Pancreas (tissue), 10 donors: ENCODE data around the gene LTBR. TPM values are rescaled to one million over a fixed set of nuclear protein-coding genes. Genes with fewer than 3 reads are reported as not detected.
A peak's percentile ranks its signal among the peaks of the same experiment; 100 is the strongest.
"Not testable (repeated sequence)": the region's sequence is repeated elsewhere in the genome, so short reads cannot be mapped to it uniquely, and the experiment has no call there.

Source experiments
- ATAC-seq, 4 donors: fragments of 200-7000 bp; cut with Tn5 transposase; one replicate each; pipeline versions ENCODE4 v1.8.0 to v1.9.1; 2020; ENCODE audit warnings: mild to moderate bottlenecking in 4 of 4, moderate library complexity in 4 of 4
- DNase-seq, 6 donors: peaks; one replicate each; pipeline ENCODE4 v3.0.0-alpha.2; 2020
- FAIRE-seq: peaks from 2 replicates; lab custom pipeline; 2012; peaks lifted over from hg19 to GRCh38; lab: Jason Lieb, UNC
- H3K27ac ChIP-seq, 4 donors: fragments of 200-600 bp; sonication (generic); 1 replicate in 3 of 4; 2 replicates in 1 of 4; pipeline versions ENCODE4 v1.5.0 to v1.8.0; 2020
- H3K27me3 ChIP-seq, 4 donors: fragments of 200-600 bp; one replicate each; pipeline ENCODE4 v1.8.0; 2021
- H3K36me3 ChIP-seq, 3 donors: fragments of 200-600 bp; sonication (generic) in 1 of 3; one replicate each; pipeline versions ENCODE4 v1.5.0 to v1.8.0; 2020 to 2021
- H3K4me1 ChIP-seq, 3 donors: fragments of 200-600 bp; one replicate each; pipeline ENCODE4 v1.8.0; 2021
- H3K4me3 ChIP-seq, 4 donors: fragments of 200-600 bp; sonication (generic) in 2 of 4; one replicate each; pipeline versions ENCODE4 v1.5.0 to v1.8.0; 2020 to 2021
- H3K9me3 ChIP-seq, 4 donors: fragments of 200-600 bp; one replicate each; pipeline ENCODE4 v1.8.0; 2021
- CTCF ChIP-seq, 4 donors: fragments of 200-600 bp; sonication (generic) in 3 of 4; IDR thresholded peaks; one replicate each; pipeline versions ENCODE4 v1.5.0 to v1.8.0; 2021; ENCODE audit warnings: antibody characterized with exemption in 4 of 4
- WGBS, 2 donors: extraction: QIAGEN DNeasy Blood & Tissue Kit; methylation state at CpG; one replicate each; pipeline ENCODE4 v1.1.7; 2013; 5-methylcytosine and 5-hydroxymethylcytosine counted together
- intact Hi-C, 3 donors: fragments of 100-400 bp; cut with DNase I; formaldehyde crosslinking; loops; one replicate each; pipeline versions ENCODE4 v1.11.1 to v1.14.2; 2022
- polyA plus RNA-seq, 2 donors: library from polyadenylated mRNA; stranded (reverse); fragments of 200-250 nt; gene quantifications; one replicate each; pipeline ENCODE4 v1.2.3, GENCODE V29; 2013
- total RNA-seq, 6 donors: library from RNA; stranded (reverse); fragmentation: NEBNext Ultra II Directional in 4 of 6; extraction: Animal tissue kit (Norgen Biotek cat#: 25700) in 4 of 6; gene quantifications; one replicate each; pipeline versions ENCODE4 v1.2.1 to v1.2.4, GENCODE V29; 2021 to 2023
- donor health status: healthy with polysubstance abuse.
- donor health status: DM: no; HTN: no; CAD: no; lungs with moderate emphysema.
- donor health status: DM: no; HTN: no; CAD: no.
- donor health status: control.
- donor health status: control.
- donor health status: Bipolar disorder and iron deficiency.
- donor health status: DM: yes; HTN: yes; CAD: no.
- donor health status: DM: no; HTN: no; CAD: no.
- donor health status: DM: no; HTN: no; CAD: no.
- donor health status: DM: yes; HTN: yes; CAD: no.

LTBR gene
- total and polyA plus RNA-seq, 8 donors: 50.0 to 82.1 (median 71.6) TPM

GRCh38 chr12:6343518-6343917, 40.4 kb upstream of the LTBR start:
- no peak overlapping the region for H3K27ac ChIP-seq
- no peaks in the 10 kb centered on the region for H3K27me3 ChIP-seq
- TF ChIP-seq CTCF (IDR thresholded peaks at IDR 0.05): no peak
- 69 to 77% methylated on average over 5 of the region's 5 CpGs for WGBS, 2 donors
- intact Hi-C loops: no loop called here
- FAIRE-seq (no peak), ATAC-seq (no peak), DNase-seq (no peak)
- H3K36me3 ChIP-seq: peaks cover 0 to 7% (median 0%) of the 10 kb centered on the region in 3 donors
- H3K4me3 ChIP-seq: no peak overlapping the region
- H3K9me3 ChIP-seq: no peaks in the 10 kb centered on the region
- peaks cover 10 to 51% (median 12%) of the 10 kb centered on the region in 3 donors for H3K4me1 ChIP-seq

- ATAC-seq, H3K9me3 ChIP-seq, H3K4me3 ChIP-seq, intact Hi-C loops, DNase-seq, H3K27ac ChIP-seq, H3K27me3 ChIP-seq, FAIRE-seq, H3K36me3 ChIP-seq: not testable (repeated sequence)
- peaks cover 10 to 45% (median 12%) of the 10 kb centered on the region in 3 donors for H3K4me1 ChIP-seq
- WGBS, 2 donors: 87 to 95% methylated on average over 10 to 11 of the region's 11 CpGs
Observed at GRCh38 chr12:6344101-6344660, 39.8 kb upstream of the LTBR start.

GRCh38 chr12:6345319-6346091, 38.5 kb upstream of the LTBR start:
- 75 to 76% methylated on average over 10 of the region's 10 CpGs for WGBS, 2 donors
- peak in 2 of 4 donors; percentile 7 to 49 for ATAC-seq
- peaks cover 10 to 41% (median 12%) of the 10 kb centered on the region in 3 donors for H3K4me1 ChIP-seq
- intact Hi-C loops: no loop called here
- no peak for TF ChIP-seq CTCF (IDR thresholded peaks at IDR 0.05)
- peak in 2 of 6 donors; percentile 46 to 66 for DNase-seq
- FAIRE-seq: no peak
- no peaks in the 10 kb centered on the region for H3K27me3 ChIP-seq
- H3K4me3 ChIP-seq: no peak overlapping the region
- no peaks in the 10 kb centered on the region for H3K9me3 ChIP-seq
- H3K27ac ChIP-seq: peak overlapping the region in 2 of 4 donors; percentile 30 to 67
- peaks cover 0 to 7% (median 0%) of the 10 kb centered on the region in 3 donors for H3K36me3 ChIP-seq

- no peak for FAIRE-seq
- 75 to 78% methylated on average over 5 of the region's 5 CpGs for WGBS, 2 donors
- DNase-seq: no peak
- H3K27ac ChIP-seq: peak overlapping the region in 2 of 4 donors; percentile 30 to 67
- peaks cover 0 to 7% (median 0%) of the 10 kb centered on the region in 3 donors for H3K36me3 ChIP-seq
- intact Hi-C loops: no loop called here
- peaks cover 10 to 41% (median 12%) of the 10 kb centered on the region in 3 donors for H3K4me1 ChIP-seq
- no peak overlapping the region for H3K4me3 ChIP-seq
- no peaks in the 10 kb centered on the region for H3K9me3 ChIP-seq
- TF ChIP-seq CTCF (IDR thresholded peaks at IDR 0.05): no peak
- no peak for ATAC-seq
- H3K27me3 ChIP-seq: no peaks in the 10 kb centered on the region
Observed at GRCh38 chr12:6346235-6346832, 37.6 kb upstream of the LTBR start.

- TF ChIP-seq CTCF (IDR thresholded peaks at IDR 0.05): no peak
Observed at GRCh38 chr12:6346942-6347341, 37.0 kb upstream of the LTBR start.

More at GRCh38 chr12:6346942-6347341, 37.0 kb upstream of the LTBR start:
- no peaks in the 10 kb centered on the region for H3K9me3 ChIP-seq
- 87 to 88% methylated on average over 8 of the region's 8 CpGs for WGBS, 2 donors
- intact Hi-C loops: no loop called here
- no peaks in the 10 kb centered on the region for H3K27me3 ChIP-seq
- peak overlapping the region in 2 of 4 donors; percentile 55 to 62 for H3K27ac ChIP-seq
- DNase-seq (no peak), ATAC-seq (no peak), FAIRE-seq (no peak)
- H3K4me1 ChIP-seq: peaks cover 10 to 41% (median 12%) of the 10 kb centered on the region in 3 donors
- H3K4me3 ChIP-seq: no peak overlapping the region
- H3K36me3 ChIP-seq: peaks cover 0 to 7% (median 0%) of the 10 kb centered on the region in 3 donors
